IPS-20b (cell line): ENCODE data around the gene ATP10B.

Experiments used
- H3K27ac ChIP-seq: one replicate; pipeline ENCODE4 v1.5.1; 2013; ENCODE audit warnings: low read length
- H3K27me3 ChIP-seq: 2 replicates; pipeline ENCODE4 v1.6.1; 2013; ENCODE audit warnings: mild to moderate bottlenecking, low read length, inconsistent platforms; ENCODE audit not compliant: insufficient read depth
- H3K36me3 ChIP-seq: 2 replicates; pipeline ENCODE4 v1.6.1; 2013; ENCODE audit warnings: low read depth, mild to moderate bottlenecking, inconsistent platforms, low read length, moderate library complexity; ENCODE audit not compliant: insufficient read depth
- H3K4me1 ChIP-seq: 2 replicates; pipeline ENCODE4 v1.6.1; 2013; ENCODE audit warnings: mild to moderate bottlenecking, control low read depth, inconsistent platforms, low read length, moderate library complexity; ENCODE audit not compliant: insufficient read depth
- H3K4me3 ChIP-seq: 2 replicates; pipeline ENCODE4 v1.5.1; 2013; ENCODE audit warnings: mild to moderate bottlenecking, low read length, inconsistent platforms
- H3K9ac ChIP-seq: 2 replicates; pipeline ENCODE4 v1.6.1; 2013; ENCODE audit warnings: low read depth, mild to moderate bottlenecking, inconsistent platforms, low read length, moderate library complexity
- H3K9me3 ChIP-seq: 2 replicates; pipeline ENCODE4 v1.6.1; 2013; ENCODE audit warnings: mild to moderate bottlenecking, low read depth, low read length, inconsistent platforms; ENCODE audit not compliant: insufficient read depth

The ATP10B gene

DNA sequence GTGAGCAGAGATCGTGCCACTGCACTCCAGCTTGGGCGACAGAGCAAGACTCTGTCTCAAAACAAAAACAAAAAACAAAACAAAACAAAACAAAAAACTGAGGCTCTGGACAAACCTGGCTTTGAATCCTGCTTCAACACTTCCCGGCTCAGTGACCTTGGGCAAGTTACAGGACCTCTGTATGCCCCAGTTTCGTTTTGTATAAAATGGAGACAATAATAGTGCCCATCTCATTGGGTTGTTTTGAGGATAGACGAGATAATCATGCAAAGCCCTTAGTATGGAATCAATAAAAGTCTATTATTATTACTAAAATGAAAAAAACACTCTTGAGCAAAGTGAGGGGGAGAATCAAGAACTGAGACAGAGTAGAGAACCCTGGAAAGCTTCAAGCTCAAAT is 184.9 kb downstream of the ATP10B start:
- H3K9me3 ChIP-seq, result no peaks in the 10 kb centered on the region
- H3K27me3 ChIP-seq, result no peaks in the 10 kb centered on the region
- no peak overlapping the region for H3K4me3 ChIP-seq
- no peaks in the 10 kb centered on the region for H3K36me3 ChIP-seq
- H3K27ac ChIP-seq, result no peak overlapping the region
- no peak overlapping the region for H3K9ac ChIP-seq
- no peaks in the 10 kb centered on the region for H3K4me1 ChIP-seq

DNA sequence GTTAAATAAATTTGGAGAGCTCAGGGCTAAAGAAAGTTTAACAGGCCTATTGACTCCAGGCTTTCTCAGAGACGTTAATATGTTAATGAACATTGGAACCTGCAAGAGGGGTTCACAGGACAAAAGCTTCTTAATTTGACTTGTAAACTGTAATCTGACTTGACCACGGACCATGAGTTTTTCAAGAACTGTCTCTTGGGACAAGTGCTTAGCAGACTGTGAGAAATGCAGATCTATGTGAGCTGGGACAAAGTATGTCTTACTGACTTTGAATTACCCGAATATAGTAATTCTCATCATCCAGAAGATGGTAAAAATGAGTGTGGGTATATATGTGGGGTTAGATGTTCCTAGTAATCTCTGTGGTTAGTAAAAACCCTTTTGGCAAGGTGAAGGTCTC is 186.6 kb downstream of the ATP10B start:
- no peaks in the 10 kb centered on the region for H3K27me3 ChIP-seq
- no peaks in the 10 kb centered on the region for H3K9me3 ChIP-seq
- H3K36me3 ChIP-seq, result no peaks in the 10 kb centered on the region
- no peaks in the 10 kb centered on the region for H3K4me1 ChIP-seq
- no peak overlapping the region for H3K9ac ChIP-seq
- no peak overlapping the region for H3K4me3 ChIP-seq
- no peak overlapping the region for H3K27ac ChIP-seq

DNA sequence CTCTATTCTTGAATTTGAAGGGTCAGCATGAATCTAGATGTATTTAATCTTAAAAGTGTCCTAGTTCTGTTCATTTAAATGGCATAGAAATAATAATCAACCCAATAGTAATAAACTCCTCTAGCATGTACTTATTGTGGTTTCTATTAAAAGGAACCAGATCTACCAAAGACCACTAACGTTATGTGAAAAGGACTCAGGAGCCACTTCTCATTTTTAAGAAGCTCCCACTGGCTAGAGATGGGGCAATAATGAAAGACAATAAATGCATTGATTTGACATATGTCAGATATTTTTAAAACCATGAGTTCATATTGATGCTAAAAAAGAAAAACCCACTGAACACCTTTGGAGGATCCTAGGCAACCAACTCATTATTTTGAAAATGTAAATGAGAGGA is 191.9 kb downstream of the ATP10B start:
- H3K27me3 ChIP-seq, result no peaks in the 10 kb centered on the region
- H3K27ac ChIP-seq, result no peak overlapping the region
- H3K36me3 ChIP-seq, result no peaks in the 10 kb centered on the region

GRCh38 chr5:160657622-160658458 is 194.2 kb downstream of the ATP10B start:
- Histone ChIP-seq H3K4me1 (no peaks in the 10 kb centered on the region; the same call in 1 of the 2 replicates), H3K4me3 (no peak overlapping the region), H3K27ac (no peak overlapping the region), H3K27me3 (no peaks in the 10 kb centered on the region), H3K36me3 (no peaks in the 10 kb centered on the region), H3K9me3 (no peaks in the 10 kb centered on the region), H3K9ac (no peak overlapping the region)

More for the DNA sequence above, 191.9 kb downstream of the ATP10B start:
- Histone ChIP-seq H3K9ac (no peak overlapping the region), H3K4me1 (no peaks in the 10 kb centered on the region; the same call in 1 of the 2 replicates), H3K4me3 (no peak overlapping the region), H3K9me3 (no peaks in the 10 kb centered on the region)

- no peaks in the 10 kb centered on the region; the same call in 1 of the 2 replicates for H3K4me1 ChIP-seq
- no peaks in the 10 kb centered on the region for H3K9me3 ChIP-seq
- H3K27ac ChIP-seq, result no peak overlapping the region
- no peak overlapping the region for H3K9ac ChIP-seq
- H3K27me3 ChIP-seq, result no peaks in the 10 kb centered on the region
- H3K4me3 ChIP-seq, result no peak overlapping the region
- H3K36me3 ChIP-seq, result no peaks in the 10 kb centered on the region
Observed at GRCh38 chr5:160657068-160657507, 194.9 kb downstream of the ATP10B start.

- no peak overlapping the region for H3K9ac ChIP-seq
- no peak overlapping the region for H3K4me3 ChIP-seq
- no peak overlapping the region for H3K27ac ChIP-seq
- H3K36me3 ChIP-seq, result no peaks in the 10 kb centered on the region
- no peaks in the 10 kb centered on the region for H3K27me3 ChIP-seq
- no peaks in the 10 kb centered on the region for H3K9me3 ChIP-seq
- no peaks in the 10 kb centered on the region; the same call in 1 of the 2 replicates for H3K4me1 ChIP-seq
Observed at GRCh38 chr5:160655717-160656116, 196.3 kb downstream of the ATP10B start.

DNA sequence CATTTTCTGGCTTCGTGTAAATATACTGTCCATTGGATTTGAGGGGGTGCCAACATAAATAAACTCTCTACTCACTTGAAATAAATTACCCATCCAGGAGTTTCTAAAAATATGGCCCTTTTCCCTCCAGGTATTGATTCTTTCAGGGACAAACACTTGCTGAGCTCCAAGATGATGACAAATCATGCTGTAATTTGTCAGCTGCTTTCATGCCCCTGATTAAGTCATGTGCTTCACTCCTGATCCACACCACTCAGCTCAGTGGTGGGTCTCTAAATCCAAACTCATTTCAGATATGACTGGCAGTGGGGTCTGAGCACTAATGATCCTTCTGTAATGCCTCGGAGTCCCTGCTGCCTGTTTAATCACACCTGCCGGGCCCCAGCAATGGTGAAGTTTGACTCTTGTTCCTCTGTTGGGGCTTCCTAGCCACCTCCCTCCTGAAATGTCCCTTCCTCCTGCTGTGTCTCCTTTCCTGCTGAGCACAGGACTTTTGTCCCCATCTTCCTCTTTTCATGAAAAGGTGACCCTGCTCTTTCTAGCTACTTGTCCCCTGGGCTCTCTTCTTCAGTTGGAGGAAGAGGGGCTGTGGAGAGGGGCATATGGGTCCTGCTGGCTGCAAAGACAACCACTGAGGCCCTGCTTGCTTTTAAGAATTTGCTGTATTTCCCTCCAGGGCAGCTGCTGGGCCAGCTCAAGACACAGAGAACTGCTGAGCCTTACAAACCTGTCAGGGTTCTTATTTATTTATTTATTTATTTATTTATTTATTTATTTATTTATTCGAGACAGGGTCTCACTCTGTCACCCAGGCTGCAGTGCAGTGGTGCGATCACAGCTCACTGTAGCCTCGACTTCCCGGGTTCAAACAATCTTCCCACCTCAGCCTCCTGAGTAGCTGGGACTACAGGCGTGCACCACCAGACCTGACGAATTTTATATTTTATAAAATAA is 200.0 kb downstream of the ATP10B start:
- H3K36me3 ChIP-seq, result no peaks in the 10 kb centered on the region
- H3K27ac ChIP-seq, result no peak overlapping the region
- no peak overlapping the region for H3K4me3 ChIP-seq
- H3K9me3 ChIP-seq, result no peaks in the 10 kb centered on the region; the same call in 1 of the 2 replicates
- no peaks in the 10 kb centered on the region for H3K27me3 ChIP-seq
- H3K4me1 ChIP-seq, result no peaks in the 10 kb centered on the region
- H3K9ac ChIP-seq, result no peak overlapping the region

GRCh38 chr5:160649304-160649703 is 202.7 kb downstream of the ATP10B start:
- Histone ChIP-seq H3K4me1 (no peaks in the 10 kb centered on the region), H3K9me3 (no peaks in the 10 kb centered on the region; the same call in 1 of the 2 replicates), H3K9ac (no peak overlapping the region), H3K4me3 (no peak overlapping the region), H3K27ac (no peak overlapping the region), H3K36me3 (no peaks in the 10 kb centered on the region), H3K27me3 (no peaks in the 10 kb centered on the region)

DNA sequence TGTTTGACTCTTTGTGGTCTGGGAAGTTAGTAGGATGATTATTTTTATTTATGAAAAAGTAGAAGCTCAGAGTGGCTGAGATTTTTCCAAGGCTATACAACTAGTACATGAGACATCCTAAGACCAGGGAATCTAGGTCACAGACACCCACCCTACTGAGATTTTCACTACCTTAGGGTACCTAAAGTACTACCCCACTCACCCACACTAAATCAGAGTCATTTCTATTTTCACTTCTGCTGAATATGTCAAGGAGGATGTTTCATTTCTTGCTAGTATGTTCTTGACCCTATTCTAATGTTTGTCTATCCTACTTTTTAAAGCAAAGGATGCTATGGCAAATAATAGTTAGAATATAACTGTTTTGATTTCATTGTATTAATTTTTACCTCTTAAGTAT is 206.0 kb downstream of the ATP10B start:
- H3K9me3 ChIP-seq, result no peaks in the 10 kb centered on the region; the same call in 1 of the 2 replicates
- no peak overlapping the region for H3K4me3 ChIP-seq
- no peaks in the 10 kb centered on the region for H3K4me1 ChIP-seq
- H3K27me3 ChIP-seq, result no peaks in the 10 kb centered on the region
- no peaks in the 10 kb centered on the region for H3K36me3 ChIP-seq
- H3K27ac ChIP-seq, result no peak overlapping the region
- H3K9ac ChIP-seq, result no peak overlapping the region

GRCh38 chr5:160643616-160644240 is 208.3 kb downstream of the ATP10B start:
- Histone ChIP-seq H3K4me3 (no peak overlapping the region), H3K9me3 (no peaks in the 10 kb centered on the region), H3K9ac (no peak overlapping the region), H3K27ac (no peak overlapping the region), H3K27me3 (no peaks in the 10 kb centered on the region), H3K4me1 (no peaks in the 10 kb centered on the region), H3K36me3 (no peaks in the 10 kb centered on the region)

GRCh38 chr5:160641405-160641804 is 210.6 kb downstream of the ATP10B start:
- Histone ChIP-seq H3K9me3 (no peaks in the 10 kb centered on the region), H3K4me1 (no peaks in the 10 kb centered on the region), H3K9ac (no peak overlapping the region), H3K36me3 (no peaks in the 10 kb centered on the region), H3K27ac (no peak overlapping the region), H3K27me3 (no peaks in the 10 kb centered on the region), H3K4me3 (no peak overlapping the region)
